Liver (tissue), 9 donors: Measurements from ENCODE around the gene SCAF1. TPM values are rescaled to one million over a fixed set of nuclear protein-coding genes. Genes with fewer than 3 reads are reported as not detected.

Source experiments
- DNase-seq: peaks from one replicate; pipeline ENCODE4 v3.0.0-alpha.2; 2017; ENCODE audit warnings: low spot score
- H3K27ac ChIP-seq, 2 donors: one replicate each; pipeline ENCODE4 v1.7.0; 2013; ENCODE audit warnings: inconsistent platforms in 2 of 2, low read length in 2 of 2, control low read depth in 1 of 2, low read depth in 1 of 2, mild to moderate bottlenecking in 1 of 2
- H3K27me3 ChIP-seq, 4 donors: one replicate each; pipeline versions ENCODE4 v1.6.1 to v1.7.0; 2013; ENCODE audit warnings: low read length in 3 of 4, inconsistent platforms in 1 of 4, mild to moderate bottlenecking in 1 of 4, moderate library complexity in 1 of 4; ENCODE audit not compliant: control insufficient read depth in 4 of 4, insufficient read depth in 4 of 4
- H3K36me3 ChIP-seq, 4 donors: one replicate each; pipeline versions ENCODE4 v1.6.1 to v1.7.0; 2013; ENCODE audit warnings: low read length in 3 of 4, mild to moderate bottlenecking in 3 of 4, low read depth in 1 of 4, moderate library complexity in 1 of 4; ENCODE audit not compliant: control insufficient read depth in 4 of 4, insufficient read depth in 3 of 4
- H3K4me1 ChIP-seq, 4 donors: one replicate each; pipeline versions ENCODE4 v1.6.1 to v1.7.0; 2013; ENCODE audit warnings: low read length in 3 of 4, mild to moderate bottlenecking in 3 of 4, moderate library complexity in 1 of 4; ENCODE audit not compliant: control insufficient read depth in 4 of 4, insufficient read depth in 4 of 4
- H3K4me3 ChIP-seq, 3 donors: one replicate each; pipeline versions ENCODE4 v1.6.1 to v1.7.0; 2013; ENCODE audit warnings: low read length in 3 of 3, control low read depth in 1 of 3, low read depth in 1 of 3, mild to moderate bottlenecking in 1 of 3
- H3K9ac ChIP-seq, 2 donors: one replicate each; pipeline ENCODE4 v1.7.0; 2013; ENCODE audit warnings: low read length in 2 of 2, mild to moderate bottlenecking in 2 of 2, moderate library complexity in 2 of 2, control low read depth in 1 of 2, low read depth in 1 of 2
- H3K9me3 ChIP-seq, 4 donors: one replicate each; pipeline versions ENCODE4 v1.6.1 to v1.7.0; 2013; ENCODE audit warnings: low read length in 3 of 4; ENCODE audit not compliant: control insufficient read depth in 4 of 4
- EGR1 ChIP-seq, 2 donors: IDR thresholded peaks; 2 replicates each; pipeline ENCODE4 v1.6.1; 2016 to 2018; ENCODE audit warnings: antibody characterized with exemption in 2 of 2, low read depth in 2 of 2
- FOXA1 ChIP-seq: IDR thresholded peaks from 2 replicates; pipeline ENCODE4 v1.6.1; 2016; ENCODE audit warnings: antibody characterized with exemption
- FOXA2 ChIP-seq: IDR thresholded peaks from 2 replicates; pipeline ENCODE4 v1.6.1; 2016; ENCODE audit warnings: antibody characterized with exemption
- GABPA ChIP-seq, 2 donors: IDR thresholded peaks in 1 of 2; conservative IDR thresholded peaks in 1 of 2; 2 replicates each; pipeline ENCODE4 v1.6.1; 2016; ENCODE audit warnings: antibody characterized with exemption in 2 of 2, mild to moderate bottlenecking in 1 of 2, moderate library complexity in 1 of 2
- HNF4A ChIP-seq, 2 donors: conservative IDR thresholded peaks; 2 replicates each; pipeline ENCODE4 v1.6.1; 2016; ENCODE audit warnings: antibody characterized with exemption in 2 of 2, mild to moderate bottlenecking in 2 of 2
- HNF4G ChIP-seq: IDR thresholded peaks from 2 replicates; pipeline ENCODE4 v1.6.1; 2016; ENCODE audit warnings: antibody characterized with exemption
- JUND ChIP-seq, 2 donors: IDR thresholded peaks; 2 replicates each; pipeline ENCODE4 v1.6.1; 2016; ENCODE audit warnings: antibody characterized with exemption in 2 of 2
- NR2F2 ChIP-seq: IDR thresholded peaks from 2 replicates; pipeline ENCODE4 v1.6.1; 2016; ENCODE audit warnings: antibody characterized with exemption
- RAD21 ChIP-seq, 2 donors: IDR thresholded peaks; 2 replicates each; pipeline ENCODE4 v1.6.1; 2016; ENCODE audit warnings: antibody characterized with exemption in 2 of 2, mild to moderate bottlenecking in 2 of 2
- REST ChIP-seq: IDR thresholded peaks from 2 replicates; pipeline ENCODE4 v1.6.1; 2016; ENCODE audit warnings: antibody characterized with exemption, mild to moderate bottlenecking
- RXRA ChIP-seq, 2 donors: IDR thresholded peaks; 2 replicates each; pipeline ENCODE4 v1.6.1; 2017 to 2018; ENCODE audit warnings: antibody characterized with exemption in 2 of 2, mild to moderate bottlenecking in 1 of 2
- SP1 ChIP-seq: IDR thresholded peaks from 2 replicates; pipeline ENCODE4 v1.6.1; 2018; ENCODE audit warnings: antibody characterized with exemption, mild to moderate bottlenecking
- TAF1 ChIP-seq: conservative IDR thresholded peaks from 2 replicates; pipeline ENCODE4 v1.6.1; 2016; ENCODE audit warnings: antibody characterized with exemption, mild to moderate bottlenecking
- YY1 ChIP-seq: IDR thresholded peaks from 2 replicates; pipeline ENCODE4 v1.6.1; 2016; ENCODE audit warnings: antibody characterized with exemption, mild to moderate bottlenecking
- WGBS: extraction: QIAGEN DNeasy Blood & Tissue Kit; methylation state at CpG from one replicate; pipeline ENCODE4 v1.1.7; 2013; 5-methylcytosine and 5-hydroxymethylcytosine counted together
- polyA plus RNA-seq, 2 donors: library from polyadenylated mRNA; stranded (reverse) in 1 of 2; unstranded in 1 of 2; fragments of 200-250 nt in 1 of 2; fragments of >200 nt in 1 of 2; fragmentation: Nextera tagmentation in 1 of 2; extraction: Ambion mirVana in 1 of 2; gene quantifications; one replicate each; pipeline versions ENCODE4 v1.2.1 to v1.2.3, GENCODE V29; 2013 to 2015
- total RNA-seq, 2 donors: library from RNA; depleted of rRNA; stranded (reverse); fragments of >200 nt; gene quantifications; one replicate each; pipeline ENCODE4 v1.2.3, GENCODE V29; 2014
- TF ChIP-seq, protein P1 (sequence below): IDR thresholded peaks from 2 replicates; pipeline ENCODE4 v1.6.1; 2016; ENCODE audit warnings: antibody characterized with exemption
- TF ChIP-seq, protein P2 (sequence below): IDR thresholded peaks from 2 replicates; pipeline ENCODE4 v1.6.1; 2016; ENCODE audit warnings: antibody characterized with exemption
- TF ChIP-seq, protein P3 (sequence below): fragments of 150-350 bp; IDR thresholded peaks from 2 replicates; pipeline ENCODE4 v1.5.1; 2017; ENCODE audit warnings: improper control_type of control experiment, low read depth, low read length; ENCODE audit not compliant: missing input control
- TF ChIP-seq, protein P4 (sequence below): IDR thresholded peaks from 2 replicates; pipeline ENCODE4 v1.6.1; 2016; ENCODE audit warnings: antibody characterized with exemption
- donor health status: healthy.
- donor health status: healthy.
- donor health status: healthy.
- donor health status: healthy.
- donor health status: healthy.

The SCAF1 gene
- total and polyA plus RNA-seq, 4 donors = 4.6 to 17.6 (median 9.9) TPM

- 94% methylated on average over 2 of the region's 2 CpGs for WGBS
- Histone ChIP-seq H3K9ac (no peak overlapping the region), H3K4me1 (peaks cover 9 to 44% (median 31%) of the 10 kb centered on the region in 4 donors), H3K27me3 (no peaks in the 10 kb centered on the region), H3K4me3 (no peak overlapping the region), H3K9me3 (no peaks in the 10 kb centered on the region), H3K27ac (no peak overlapping the region), H3K36me3 (peaks cover 0 to 7% (median 1%) of the 10 kb centered on the region in 4 donors)
- TF ChIP-seq NR2F2 (no peak), RAD21 (IDR thresholded peaks at IDR 0.05) (no peak), EGR1 (IDR thresholded peaks at IDR 0.05; ENCODE audit: low read depth in 2 of 2) (no peak), HNF4A (conservative IDR thresholded peaks at IDR 0.05) (no peak)
- DNase-seq = no peak
These were observed 25.5 kb downstream of the SCAF1 start for GRCh38 chr19:49667473-49667872.

DNA sequence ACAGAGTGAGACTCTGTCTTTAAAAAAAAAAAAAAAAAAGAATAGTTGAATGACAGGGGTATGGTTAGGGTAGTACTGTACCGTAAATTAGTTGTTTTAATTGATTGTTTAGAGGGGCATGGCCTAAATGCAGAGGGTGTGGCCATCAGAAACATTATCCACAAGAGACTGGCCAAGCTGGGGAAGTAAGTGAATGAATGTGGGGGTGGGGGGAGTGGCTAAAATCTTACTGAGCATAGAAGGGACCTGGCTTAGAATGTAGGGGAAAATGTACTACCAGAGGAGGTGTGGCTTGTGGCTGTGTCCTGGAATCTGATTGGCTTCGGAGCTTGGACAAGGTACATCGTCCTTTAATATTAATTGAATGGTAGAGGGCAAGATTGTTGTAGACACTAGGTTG lies 27.5 kb downstream of the SCAF1 start:
- H3K36me3 ChIP-seq = peaks cover 0 to 2% (median 0%) of the 10 kb centered on the region in 4 donors
- DNase-seq = no peak
- no peak overlapping the region for H3K4me3 ChIP-seq
- no peak for TF ChIP-seq FOXA2
- no peak for TF ChIP-seq GABPA (IDR thresholded peaks at IDR 0.05 in 1 of 2, conservative IDR thresholded peaks at IDR 0.05 in 1 of 2)
- no peak for TF ChIP-seq HNF4G
- TF ChIP-seq, protein P1, sequence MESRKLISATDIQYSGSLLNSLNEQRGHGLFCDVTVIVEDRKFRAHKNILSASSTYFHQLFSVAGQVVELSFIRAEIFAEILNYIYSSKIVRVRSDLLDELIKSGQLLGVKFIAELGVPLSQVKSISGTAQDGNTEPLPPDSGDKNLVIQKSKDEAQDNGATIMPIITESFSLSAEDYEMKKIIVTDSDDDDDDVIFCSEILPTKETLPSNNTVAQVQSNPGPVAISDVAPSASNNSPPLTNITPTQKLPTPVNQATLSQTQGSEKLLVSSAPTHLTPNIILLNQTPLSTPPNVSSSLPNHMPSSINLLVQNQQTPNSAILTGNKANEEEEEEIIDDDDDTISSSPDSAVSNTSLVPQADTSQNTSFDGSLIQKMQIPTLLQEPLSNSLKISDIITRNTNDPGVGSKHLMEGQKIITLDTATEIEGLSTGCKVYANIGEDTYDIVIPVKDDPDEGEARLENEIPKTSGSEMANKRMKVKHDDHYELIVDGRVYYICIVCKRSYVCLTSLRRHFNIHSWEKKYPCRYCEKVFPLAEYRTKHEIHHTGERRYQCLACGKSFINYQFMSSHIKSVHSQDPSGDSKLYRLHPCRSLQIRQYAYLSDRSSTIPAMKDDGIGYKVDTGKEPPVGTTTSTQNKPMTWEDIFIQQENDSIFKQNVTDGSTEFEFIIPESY = no peak
- TF ChIP-seq NR2F2 = no peak
- TF ChIP-seq FOXA1 = no peak
- TF ChIP-seq JUND (IDR thresholded peaks at IDR 0.05) = no peak
- no peak for TF ChIP-seq TAF1
- no peak for TF ChIP-seq EGR1 (IDR thresholded peaks at IDR 0.05; ENCODE audit: low read depth in 2 of 2)
- TF ChIP-seq, protein P2, sequence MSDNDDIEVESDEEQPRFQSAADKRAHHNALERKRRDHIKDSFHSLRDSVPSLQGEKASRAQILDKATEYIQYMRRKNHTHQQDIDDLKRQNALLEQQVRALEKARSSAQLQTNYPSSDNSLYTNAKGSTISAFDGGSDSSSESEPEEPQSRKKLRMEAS = no peak
- no peaks in the 10 kb centered on the region for H3K27me3 ChIP-seq
- H3K27ac ChIP-seq = no peak overlapping the region
- H3K9me3 ChIP-seq = no peaks in the 10 kb centered on the region
- peaks cover 8 to 29% (median 20%) of the 10 kb centered on the region in 4 donors for H3K4me1 ChIP-seq
- H3K9ac ChIP-seq = no peak overlapping the region
- 91% methylated on average over 3 of the region's 3 CpGs for whole genome bisulfite sequencing

DNA sequence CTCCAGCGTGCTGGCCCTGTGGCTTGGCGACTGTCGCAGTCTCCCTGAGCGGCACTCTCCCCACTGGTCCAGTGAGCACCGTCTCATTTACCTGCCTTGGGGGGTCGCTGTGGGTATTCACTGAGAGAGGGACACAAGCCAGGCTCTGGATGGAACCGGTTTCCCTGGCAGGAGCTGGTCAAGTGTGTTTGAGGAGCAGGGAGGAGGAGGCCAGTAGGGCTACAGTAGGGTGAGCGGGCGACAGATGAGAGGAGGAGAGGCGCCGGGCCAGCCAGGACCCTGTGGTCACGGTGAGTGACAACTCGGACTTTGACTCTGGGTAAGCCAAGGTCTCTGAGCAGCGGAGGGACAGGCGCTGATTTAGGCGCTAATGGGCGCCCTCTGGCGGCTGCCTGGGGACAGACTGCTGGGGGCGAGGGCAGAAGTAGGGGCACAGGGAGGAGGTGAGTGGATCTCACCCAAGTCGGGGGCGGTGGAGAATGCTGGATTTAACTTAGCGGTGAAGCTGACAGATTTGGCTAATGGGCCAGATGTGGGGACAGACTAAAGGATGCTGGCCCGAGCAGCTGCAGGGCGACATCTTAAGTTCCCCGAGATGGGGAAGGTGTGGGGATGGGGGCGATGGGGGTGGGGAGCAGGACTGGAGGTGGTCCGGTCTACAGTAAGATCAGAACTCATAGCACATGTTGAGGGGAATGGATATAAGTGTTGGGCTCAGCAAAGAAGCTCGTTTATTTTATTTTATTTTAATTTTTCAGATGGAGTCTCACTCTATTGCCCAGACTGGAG lies 30.3 kb downstream of the SCAF1 start:
- WGBS = 22% methylated on average over 28 of the region's 28 CpGs
- peak overlapping the region in 1 of 3 donors; percentile 16 for H3K4me3 ChIP-seq
- peaks cover 0 to 17% (median 7%) of the 10 kb centered on the region in 4 donors for H3K4me1 ChIP-seq
- no peak for TF ChIP-seq TAF1
- TF ChIP-seq, protein P3, sequence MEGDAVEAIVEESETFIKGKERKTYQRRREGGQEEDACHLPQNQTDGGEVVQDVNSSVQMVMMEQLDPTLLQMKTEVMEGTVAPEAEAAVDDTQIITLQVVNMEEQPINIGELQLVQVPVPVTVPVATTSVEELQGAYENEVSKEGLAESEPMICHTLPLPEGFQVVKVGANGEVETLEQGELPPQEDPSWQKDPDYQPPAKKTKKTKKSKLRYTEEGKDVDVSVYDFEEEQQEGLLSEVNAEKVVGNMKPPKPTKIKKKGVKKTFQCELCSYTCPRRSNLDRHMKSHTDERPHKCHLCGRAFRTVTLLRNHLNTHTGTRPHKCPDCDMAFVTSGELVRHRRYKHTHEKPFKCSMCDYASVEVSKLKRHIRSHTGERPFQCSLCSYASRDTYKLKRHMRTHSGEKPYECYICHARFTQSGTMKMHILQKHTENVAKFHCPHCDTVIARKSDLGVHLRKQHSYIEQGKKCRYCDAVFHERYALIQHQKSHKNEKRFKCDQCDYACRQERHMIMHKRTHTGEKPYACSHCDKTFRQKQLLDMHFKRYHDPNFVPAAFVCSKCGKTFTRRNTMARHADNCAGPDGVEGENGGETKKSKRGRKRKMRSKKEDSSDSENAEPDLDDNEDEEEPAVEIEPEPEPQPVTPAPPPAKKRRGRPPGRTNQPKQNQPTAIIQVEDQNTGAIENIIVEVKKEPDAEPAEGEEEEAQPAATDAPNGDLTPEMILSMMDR = peak; percentile 90
- TF ChIP-seq HNF4A (conservative IDR thresholded peaks at IDR 0.05) = peak; percentile 92 to 93
- no peak for TF ChIP-seq NR2F2
- peak; percentile 49 to 56 for TF ChIP-seq RXRA (IDR thresholded peaks at IDR 0.05)
- peak; percentile 14 for TF ChIP-seq REST
- TF ChIP-seq GABPA (IDR thresholded peaks at IDR 0.05 in 1 of 2, conservative IDR thresholded peaks at IDR 0.05 in 1 of 2) = no peak
- TF ChIP-seq, protein P2 = peak; percentile 8
- TF ChIP-seq EGR1 (IDR thresholded peaks at IDR 0.05; ENCODE audit: low read depth in 2 of 2) = no peak
- no peak for TF ChIP-seq JUND (IDR thresholded peaks at IDR 0.05)
- no peak for TF ChIP-seq FOXA2
- peak; percentile 51 for TF ChIP-seq YY1
- peak; percentile 88 for TF ChIP-seq HNF4G
- no peak for TF ChIP-seq FOXA1
- TF ChIP-seq SP1 = peak; percentile 76
- peak; percentile 76 to 87 for TF ChIP-seq RAD21 (IDR thresholded peaks at IDR 0.05)
- TF ChIP-seq, protein P4, sequence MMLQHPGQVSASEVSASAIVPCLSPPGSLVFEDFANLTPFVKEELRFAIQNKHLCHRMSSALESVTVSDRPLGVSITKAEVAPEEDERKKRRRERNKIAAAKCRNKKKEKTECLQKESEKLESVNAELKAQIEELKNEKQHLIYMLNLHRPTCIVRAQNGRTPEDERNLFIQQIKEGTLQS = no peak

More for the DNA sequence above, 30.3 kb downstream of the SCAF1 start:
- Histone ChIP-seq H3K9ac (no peak overlapping the region), H3K27me3 (no peaks in the 10 kb centered on the region), H3K27ac (peak overlapping the region; percentile 63 to 83), H3K9me3 (no peaks in the 10 kb centered on the region), H3K36me3 (peaks cover 0 to 2% (median 0%) of the 10 kb centered on the region in 4 donors)
- peak; percentile 82 for DNase-seq
